ENCODE results near the gene TTC1.
"Not testable (repeated sequence)": the region's sequence is repeated elsewhere in the genome, so short reads cannot be mapped to it uniquely, and the experiment has no call there.

The TTC1 gene, protein sequence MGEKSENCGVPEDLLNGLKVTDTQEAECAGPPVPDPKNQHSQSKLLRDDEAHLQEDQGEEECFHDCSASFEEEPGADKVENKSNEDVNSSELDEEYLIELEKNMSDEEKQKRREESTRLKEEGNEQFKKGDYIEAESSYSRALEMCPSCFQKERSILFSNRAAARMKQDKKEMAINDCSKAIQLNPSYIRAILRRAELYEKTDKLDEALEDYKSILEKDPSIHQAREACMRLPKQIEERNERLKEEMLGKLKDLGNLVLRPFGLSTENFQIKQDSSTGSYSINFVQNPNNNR

DNA sequence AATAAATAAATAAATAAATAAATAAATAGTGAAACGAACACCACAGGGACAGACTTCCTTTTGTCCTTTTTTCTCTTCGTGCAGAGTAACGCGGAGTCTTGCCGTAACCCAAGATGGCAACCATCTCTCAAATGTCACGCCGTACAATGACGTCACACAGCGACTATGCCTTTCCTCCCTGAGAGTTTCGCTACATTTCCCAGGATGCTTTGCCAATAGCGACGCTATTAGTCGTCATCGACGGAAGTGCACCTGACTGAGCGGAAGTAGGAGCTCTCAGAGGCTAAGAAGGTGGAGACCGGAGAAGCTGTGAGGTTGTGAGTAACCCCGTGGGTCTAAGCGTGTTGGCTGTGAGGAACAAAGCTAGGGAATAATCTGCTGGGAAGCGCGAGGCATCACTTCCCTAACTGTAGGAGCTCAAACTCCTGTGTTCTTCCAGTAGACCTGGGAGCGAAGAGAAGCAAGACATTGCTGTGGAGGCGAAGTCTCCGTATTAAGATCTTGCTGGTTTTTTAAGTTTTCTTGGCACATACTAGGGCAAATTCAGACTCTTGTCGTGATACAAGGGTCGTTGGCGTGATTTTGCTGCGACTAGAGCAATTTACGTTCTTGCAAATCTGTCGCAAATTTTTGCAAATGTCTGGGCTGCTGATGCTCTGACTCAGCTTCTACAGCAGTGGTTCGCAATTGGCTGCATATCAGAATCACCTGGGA, at the start of gene TTC1:
Gene TTC1 (plus strand): TSS at position 263 of the 714 bp plus-strand sequence. CDS start 1,390 bp downstream, outside the sequence.
- peak; percentile 100 for DNase-seq (ENCODE audit: low spot score)

- no peak for DNase-seq (ENCODE audit: low spot score)
These were observed 47.5 kb upstream of the TTC1 start for GRCh38 chr5:159961176-159962160.

- DNase-seq (ENCODE audit: low spot score), result no peak
These were observed 46.7 kb upstream of the TTC1 start for GRCh38 chr5:159962214-159962613.

DNA sequence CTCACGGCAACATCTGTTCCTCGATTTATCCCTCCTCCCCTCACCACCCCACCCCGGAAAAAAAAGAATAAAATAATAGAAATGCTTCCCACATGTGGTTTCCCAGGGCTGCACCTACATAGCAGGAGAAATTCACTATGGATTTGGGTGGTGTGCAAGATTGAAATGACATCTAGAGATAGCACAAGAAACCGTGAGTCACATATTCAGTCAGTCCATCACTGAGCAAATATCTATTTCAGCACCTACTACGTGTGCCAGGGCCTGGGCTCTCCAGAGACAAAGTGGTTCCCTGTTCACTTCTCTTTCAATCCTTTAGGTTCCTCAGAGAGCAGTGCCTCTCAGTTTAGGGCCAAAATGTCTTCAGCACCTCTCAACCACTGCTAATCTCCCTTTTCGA, 45.0 kb upstream of the TTC1 start:
- DNase-seq (ENCODE audit: low spot score), result no peak

- DNase-seq (ENCODE audit: low spot score), result peak; percentile 18
These were observed 43.7 kb upstream of the TTC1 start for GRCh38 chr5:159965031-159965837.

DNA sequence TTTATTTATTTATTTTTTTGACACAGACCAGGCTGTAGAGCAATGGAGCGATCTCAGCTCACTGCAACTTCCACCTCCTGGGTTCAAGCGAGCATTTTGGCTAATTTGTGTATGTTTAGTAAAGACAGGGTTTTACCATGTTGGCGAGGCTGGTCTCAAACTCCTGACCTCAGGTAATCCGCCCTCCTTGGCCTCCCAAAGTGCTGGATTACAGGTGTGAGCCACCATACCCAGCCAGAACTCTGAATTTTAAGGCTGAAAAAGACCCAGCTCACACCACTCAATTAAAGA, 43.2 kb upstream of the TTC1 start:
- not testable (repeated sequence) for DNase-seq (ENCODE audit: low spot score)

GRCh38 chr5:159969966-159970365, 39.0 kb upstream of the TTC1 start:
- DNase-seq (ENCODE audit: low spot score), result no peak

DNA sequence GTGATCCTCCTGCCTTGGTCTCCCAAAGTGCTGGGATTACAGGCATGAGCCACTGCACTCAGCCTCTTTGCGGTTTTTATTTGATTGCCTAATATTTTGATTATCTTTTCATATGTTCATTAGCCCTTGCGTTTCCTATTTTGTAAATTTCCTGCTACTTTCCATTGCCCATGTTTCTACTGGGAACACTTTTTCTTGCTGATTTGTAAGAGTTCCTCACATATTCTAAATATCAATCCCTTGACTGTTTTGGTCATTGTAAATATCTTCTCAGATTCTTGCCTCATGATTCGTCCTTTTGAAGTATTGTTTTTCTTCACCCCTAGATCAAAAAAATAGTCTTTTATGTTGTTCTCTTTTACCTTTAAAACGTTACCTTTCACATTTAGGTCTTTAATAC, 37.9 kb upstream of the TTC1 start:
- DNase-seq (ENCODE audit: low spot score), result no peak

DNA sequence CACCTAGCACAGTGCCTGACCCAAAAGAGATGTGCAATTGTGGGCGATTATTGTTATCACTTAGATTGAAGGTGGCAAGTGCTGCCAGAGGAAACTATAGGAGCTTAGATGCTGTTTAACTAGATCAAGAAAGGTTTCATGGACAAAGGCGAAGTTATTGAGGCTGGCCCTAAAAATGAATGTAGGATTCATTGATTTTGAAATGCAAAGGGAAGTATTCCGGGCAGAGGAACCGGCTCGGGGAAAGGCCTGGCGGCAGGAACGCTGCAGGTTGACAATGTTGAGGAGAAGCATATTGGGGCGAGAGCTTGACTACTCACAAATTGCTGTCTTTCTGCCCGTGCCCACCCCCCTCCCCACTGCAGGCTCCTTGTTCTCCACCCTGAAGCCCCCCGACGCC, 37.4 kb upstream of the TTC1 start:
- DNase-seq (ENCODE audit: low spot score), result no peak

DNA sequence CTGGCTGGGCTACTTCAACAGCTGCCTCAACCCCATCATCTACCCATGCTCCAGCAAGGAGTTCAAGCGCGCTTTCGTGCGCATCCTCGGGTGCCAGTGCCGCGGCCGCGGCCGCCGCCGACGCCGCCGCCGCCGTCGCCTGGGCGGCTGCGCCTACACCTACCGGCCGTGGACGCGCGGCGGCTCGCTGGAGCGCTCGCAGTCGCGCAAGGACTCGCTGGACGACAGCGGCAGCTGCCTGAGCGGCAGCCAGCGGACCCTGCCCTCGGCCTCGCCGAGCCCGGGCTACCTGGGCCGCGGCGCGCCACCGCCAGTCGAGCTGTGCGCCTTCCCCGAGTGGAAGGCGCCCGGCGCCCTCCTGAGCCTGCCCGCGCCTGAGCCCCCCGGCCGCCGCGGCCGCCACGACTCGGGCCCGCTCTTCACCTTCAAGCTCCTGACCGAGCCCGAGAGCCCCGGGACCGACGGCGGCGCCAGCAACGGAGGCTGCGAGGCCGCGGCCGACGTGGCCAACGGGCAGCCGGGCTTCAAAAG, 36.9 kb upstream of the TTC1 start:
- no peak for DNase-seq (ENCODE audit: low spot score)

GRCh38 chr5:159972538-159973362, 36.2 kb upstream of the TTC1 start:
- DNase-seq (ENCODE audit: low spot score), result no peak

DNA sequence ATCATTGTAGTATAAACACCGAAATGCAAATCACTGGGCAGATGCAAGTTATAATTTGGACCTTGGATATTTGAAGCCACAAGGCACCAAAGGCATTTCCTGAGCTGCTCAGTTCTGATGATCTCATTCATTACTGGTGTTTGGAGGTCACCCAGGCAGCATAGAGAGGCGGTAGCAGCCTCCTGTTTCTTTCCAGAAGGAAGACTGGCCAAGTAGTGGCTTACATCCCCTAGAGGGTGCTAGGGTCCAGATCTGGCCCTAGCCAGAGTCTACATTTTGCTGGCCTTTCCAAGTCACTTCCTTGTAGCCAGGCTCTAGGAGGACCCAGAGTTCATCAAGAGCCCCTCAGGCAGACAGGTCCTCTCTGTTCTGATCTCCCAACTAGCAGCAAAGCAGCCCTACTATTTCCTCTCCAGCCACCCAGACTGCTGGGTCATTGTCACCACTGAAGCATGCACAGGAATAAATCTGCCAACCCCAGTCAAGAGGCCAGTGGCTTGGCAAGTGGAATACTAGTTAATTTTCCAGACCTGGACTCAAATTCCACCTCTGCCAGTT, 33.4 kb upstream of the TTC1 start:
- DNase-seq (ENCODE audit: low spot score), result no peak

DNA sequence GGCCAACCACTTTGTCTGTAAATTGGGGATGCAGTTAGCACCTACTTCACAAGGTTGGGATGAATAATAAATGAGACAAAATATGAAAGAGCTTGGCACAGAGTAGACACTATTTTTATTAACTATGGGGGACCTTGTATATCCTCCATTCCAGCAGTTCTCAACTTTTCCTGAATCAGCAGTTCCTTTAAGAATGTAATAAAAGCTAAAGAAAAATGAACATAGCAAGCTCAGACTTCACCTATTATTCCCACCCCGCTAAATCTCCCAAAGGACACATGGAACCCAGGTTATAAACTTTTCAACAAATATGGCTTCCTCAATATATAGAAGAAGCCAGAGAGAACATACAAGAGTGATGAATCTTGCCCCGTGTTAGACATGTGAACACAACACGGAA, 32.0 kb upstream of the TTC1 start:
- no peak for DNase-seq (ENCODE audit: low spot score)

GRCh38 chr5:159978358-159978757, 30.6 kb upstream of the TTC1 start:
- DNase-seq (ENCODE audit: low spot score), result no peak

GRCh38 chr5:159982421-159983173, 26.3 kb upstream of the TTC1 start:
- no peak for DNase-seq (ENCODE audit: low spot score)

- DNase-seq (ENCODE audit: low spot score), result peak; percentile 30
These were observed 21.8 kb upstream of the TTC1 start for GRCh38 chr5:159987031-159987674.

GRCh38 chr5:159990506-159990905, 18.4 kb upstream of the TTC1 start:
- no peak for DNase-seq (ENCODE audit: low spot score)

- DNase-seq (ENCODE audit: low spot score), result no peak
These were observed 16.4 kb upstream of the TTC1 start for GRCh38 chr5:159992566-159992965.

- DNase-seq (ENCODE audit: low spot score), result no peak
These were observed 15.7 kb upstream of the TTC1 start for GRCh38 chr5:159993194-159993593.

All from pons (tissue), 1 donor.